Tracheal epithelial cell (primary cell): ENCODE results near the gene GSG1L2. TPM values are rescaled to one million over a fixed set of nuclear protein-coding genes. Genes with fewer than 3 reads are reported as not detected.

ENCODE experiments used
- total RNA-seq: library from RNA; depleted of rRNA; stranded (reverse); fragments of >200 nt; gene quantifications from 2 replicates; pipeline ENCODE4 v1.2.1, GENCODE V29; 2014

GSG1L2 gene
- total RNA-seq = not detected in 2 replicates

DNA sequence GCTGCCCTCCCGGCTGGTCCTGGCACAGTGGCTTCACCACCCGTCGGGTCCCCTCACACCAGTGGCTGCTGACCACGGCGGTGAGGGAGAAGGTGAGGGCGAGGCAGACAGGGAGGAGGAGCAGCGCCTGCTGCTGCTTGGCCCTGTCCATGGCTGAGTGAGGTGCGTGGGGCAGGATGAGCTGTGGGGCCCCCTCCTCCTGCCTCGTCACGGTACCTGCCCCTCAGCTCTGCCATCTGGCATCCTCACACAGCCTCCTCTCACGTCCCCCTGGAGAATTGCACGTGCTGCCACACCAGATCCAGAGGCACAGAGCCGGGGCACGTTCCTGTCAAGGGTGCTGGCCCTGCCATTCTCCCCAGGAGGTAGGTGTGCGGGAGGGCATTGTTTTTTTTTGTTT, at the start of gene GSG1L2:
TSS of gene GSG1L2 (minus strand) at position 159 of the 400 bp plus-strand sequence. CDS start at position 151, 8 bp downstream.

GRCh38 chr17:9825641-9826150, 3.8 kb upstream of the GSG1L2 start, which contains the start of gene GLP2R:
Gene GLP2R (plus strand): TSS chr17:9825924. CDS start chr17:9826064, 140 bp downstream.

GRCh38 chr17:9790889-9791876, 30.7 kb downstream of the GSG1L2 start, which contains the start of gene DHRS7C:
Gene DHRS7C (minus strand): TSS chr17:9791592. CDS start chr17:9791284, 308 bp downstream.

Other genes with a start within 250 kb of the GSG1L2 start
- 91.4 and 112 TPM in 2 replicates for gene STX8, start 246.3 kb downstream of the GSG1L2 start, total RNA-seq
- 0.24 and 0.43 TPM in 2 replicates for gene CFAP52, start 245.4 kb downstream of the GSG1L2 start, total RNA-seq
- gene USP43, start 176.6 kb downstream of the GSG1L2 start, total RNA-seq = 11.1 and 17.6 TPM in 2 replicates
- gene DHRS7C, start 30.5 kb downstream of the GSG1L2 start, total RNA-seq = not detected in 2 replicates
- gene GLP2R, start 3.8 kb upstream of the GSG1L2 start, total RNA-seq = under 0.01 TPM in 1 of 2 replicates, not detected in the other
- under 0.01 TPM in 1 of 2 replicates, not detected in the other for gene RCVRN, start 83.2 kb upstream of the GSG1L2 start, total RNA-seq